Bronchial epithelial cell (primary cell): ENCODE measurements around the gene PDZRN3. TPM values are rescaled to one million over a fixed set of nuclear protein-coding genes. Genes with fewer than 3 reads are reported as not detected.
A peak's percentile ranks its signal among the peaks of the same experiment; 100 is the strongest.

Experiments
- DNase-seq: peaks from one replicate; pipeline ENCODE4 v3.0.0-alpha.2; 2010; ENCODE audit warnings: low read depth
- FAIRE-seq: peaks from 2 replicates; lab custom pipeline; 2011; peaks lifted over from hg19 to GRCh38; lab: Jason Lieb, UNC
- H3K27me3 ChIP-seq: 2 replicates; pipeline ENCODE4 v1.5.1; 2011; ENCODE audit warnings: low read length; ENCODE audit not compliant: control insufficient read depth, insufficient read depth
- H3K36me3 ChIP-seq: 2 replicates; pipeline ENCODE4 v1.5.1; 2011; ENCODE audit warnings: low read length; ENCODE audit not compliant: control insufficient read depth, insufficient read depth
- H3K4me3 ChIP-seq: 2 replicates; pipeline ENCODE4 v1.5.1; 2011; ENCODE audit warnings: mild to moderate bottlenecking, low read depth, low read length, control low read depth
- total RNA-seq: library from RNA; depleted of rRNA; stranded (reverse); fragments of >200 nt; gene quantifications from 2 replicates; pipeline ENCODE4 v1.2.1, GENCODE V29; 2014
- TF ChIP-seq, protein P1 (sequence below): IDR thresholded peaks from 2 replicates; pipeline ENCODE4 v1.5.1; 2011; ENCODE audit warnings: mild to moderate bottlenecking, moderate library complexity, low read length, control low read depth, inconsistent platforms; ENCODE audit not compliant: insufficient read depth, severe bottlenecking

Gene PDZRN3
- total RNA-seq, 1 donor from 2014 or later = 0.79 TPM

- no peaks in the 10 kb centered on the region for H3K27me3 ChIP-seq
- TF ChIP-seq, protein P1, sequence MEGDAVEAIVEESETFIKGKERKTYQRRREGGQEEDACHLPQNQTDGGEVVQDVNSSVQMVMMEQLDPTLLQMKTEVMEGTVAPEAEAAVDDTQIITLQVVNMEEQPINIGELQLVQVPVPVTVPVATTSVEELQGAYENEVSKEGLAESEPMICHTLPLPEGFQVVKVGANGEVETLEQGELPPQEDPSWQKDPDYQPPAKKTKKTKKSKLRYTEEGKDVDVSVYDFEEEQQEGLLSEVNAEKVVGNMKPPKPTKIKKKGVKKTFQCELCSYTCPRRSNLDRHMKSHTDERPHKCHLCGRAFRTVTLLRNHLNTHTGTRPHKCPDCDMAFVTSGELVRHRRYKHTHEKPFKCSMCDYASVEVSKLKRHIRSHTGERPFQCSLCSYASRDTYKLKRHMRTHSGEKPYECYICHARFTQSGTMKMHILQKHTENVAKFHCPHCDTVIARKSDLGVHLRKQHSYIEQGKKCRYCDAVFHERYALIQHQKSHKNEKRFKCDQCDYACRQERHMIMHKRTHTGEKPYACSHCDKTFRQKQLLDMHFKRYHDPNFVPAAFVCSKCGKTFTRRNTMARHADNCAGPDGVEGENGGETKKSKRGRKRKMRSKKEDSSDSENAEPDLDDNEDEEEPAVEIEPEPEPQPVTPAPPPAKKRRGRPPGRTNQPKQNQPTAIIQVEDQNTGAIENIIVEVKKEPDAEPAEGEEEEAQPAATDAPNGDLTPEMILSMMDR = no peak
- no peak overlapping the region for H3K4me3 ChIP-seq
- no peaks in the 10 kb centered on the region for H3K36me3 ChIP-seq
- DNase-seq (no peak), FAIRE-seq (no peak)
Observed at GRCh38 chr3:73586190-73586589, 38.6 kb downstream of the PDZRN3 start.

- FAIRE-seq (no peak), DNase-seq (no peak)
- Histone ChIP-seq H3K27me3 (no peaks in the 10 kb centered on the region), H3K4me3 (no peak overlapping the region), H3K36me3 (no peaks in the 10 kb centered on the region)
- TF ChIP-seq, protein P1 = no peak
Observed at GRCh38 chr3:73584873-73585272, 39.9 kb downstream of the PDZRN3 start.

GRCh38 chr3:73582535-73582934 is 42.2 kb downstream of the PDZRN3 start:
- DNase-seq (no peak), FAIRE-seq (no peak)
- H3K36me3 ChIP-seq = no peaks in the 10 kb centered on the region
- H3K27me3 ChIP-seq = no peaks in the 10 kb centered on the region
- TF ChIP-seq, protein P1 = no peak
- no peak overlapping the region for H3K4me3 ChIP-seq

GRCh38 chr3:73581134-73581846 is 43.5 kb downstream of the PDZRN3 start:
- Histone ChIP-seq H3K27me3 (no peaks in the 10 kb centered on the region), H3K36me3 (no peaks in the 10 kb centered on the region), H3K4me3 (no peak overlapping the region)
- FAIRE-seq = no peak
- TF ChIP-seq, protein P1 = no peak
- no peak for DNase-seq

- Histone ChIP-seq H3K4me3 (no peak overlapping the region), H3K27me3 (no peaks in the 10 kb centered on the region), H3K36me3 (no peaks in the 10 kb centered on the region)
- TF ChIP-seq, protein P1 = no peak
- DNase-seq (peak; percentile 98), FAIRE-seq (peak; percentile 98)
Observed at GRCh38 chr3:73580343-73580742, 44.4 kb downstream of the PDZRN3 start.

GRCh38 chr3:73577704-73578103 is 47.0 kb downstream of the PDZRN3 start:
- TF ChIP-seq, protein P1 = no peak
- H3K36me3 ChIP-seq = no peaks in the 10 kb centered on the region
- DNase-seq (no peak), FAIRE-seq (no peak)
- no peak overlapping the region for H3K4me3 ChIP-seq
- H3K27me3 ChIP-seq = no peaks in the 10 kb centered on the region
